HL-60/S4 treated with retinoic acid at 250 ng/mL for 4 days and 3 days (cell line): ENCODE results near the gene IKZF1.

ENCODE experiments used
- in situ Hi-C: fragments of 300-500 bp; cut with MboI; formaldehyde crosslinking; loops from 2 replicates; pipeline ENCODE4 v1.7.0; 2022; ENCODE audit warnings: low sequenced_read_pairs

IKZF1 gene

DNA sequence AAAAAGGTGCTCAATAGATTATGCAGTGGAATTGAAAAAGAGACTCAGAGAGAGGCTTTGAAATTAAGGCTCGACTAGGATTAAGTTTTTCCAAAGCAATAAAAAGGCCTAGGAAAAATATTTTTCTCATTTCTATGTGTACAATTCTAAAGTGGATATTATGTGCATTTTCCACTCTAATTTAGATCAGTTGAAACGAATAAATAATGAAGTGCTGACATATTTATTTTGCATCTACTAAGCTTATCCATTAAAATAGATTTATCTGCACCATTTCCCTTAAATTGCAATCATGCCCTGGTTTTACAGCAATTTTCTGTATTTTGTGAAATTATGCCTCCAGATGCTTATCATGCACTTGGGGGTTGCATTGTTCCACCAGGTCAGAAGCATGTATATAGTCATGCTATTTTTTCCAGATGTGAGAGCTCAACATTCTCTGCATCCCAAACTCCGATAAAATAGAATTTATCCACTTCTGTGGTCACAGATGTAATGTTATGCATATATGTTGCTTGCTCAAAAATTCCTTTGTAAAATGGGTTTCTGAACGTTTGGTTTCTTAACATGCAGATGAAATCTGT, 127.3 kb downstream of the IKZF1 start:
- in situ Hi-C loops = no loop called here

DNA sequence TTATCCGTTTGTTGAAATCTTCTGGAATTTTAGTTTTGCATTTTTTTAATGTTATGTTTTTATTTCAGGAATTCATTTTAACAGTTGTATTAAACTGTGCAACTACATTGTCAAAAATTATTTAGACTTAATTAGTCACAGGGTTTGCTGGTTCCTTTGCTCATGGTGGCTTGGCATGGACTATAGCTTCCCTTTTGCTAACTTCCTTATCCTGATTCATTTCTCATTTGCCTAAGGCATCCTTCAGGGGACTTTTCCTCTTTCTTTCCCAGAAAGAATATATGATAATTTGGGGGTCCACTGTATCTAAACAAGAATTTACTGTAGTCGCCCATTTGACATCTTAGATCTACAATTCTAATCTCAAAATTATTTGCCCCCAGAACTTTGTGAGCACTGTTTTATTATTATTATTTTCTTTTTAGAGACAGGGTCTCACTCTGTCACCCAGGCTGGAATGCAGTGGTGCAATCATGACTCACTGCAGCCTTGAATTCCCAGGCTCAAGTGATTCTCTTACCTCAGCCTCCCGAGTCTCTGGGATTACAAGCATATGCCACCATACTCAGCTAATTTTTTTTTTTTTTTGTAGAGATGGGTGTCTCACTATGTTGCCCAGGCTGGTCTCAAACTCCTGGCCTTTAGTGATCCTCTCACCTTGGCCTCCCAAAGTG, 131.8 kb downstream of the IKZF1 start:
- in situ Hi-C loops = no loop called here

DNA sequence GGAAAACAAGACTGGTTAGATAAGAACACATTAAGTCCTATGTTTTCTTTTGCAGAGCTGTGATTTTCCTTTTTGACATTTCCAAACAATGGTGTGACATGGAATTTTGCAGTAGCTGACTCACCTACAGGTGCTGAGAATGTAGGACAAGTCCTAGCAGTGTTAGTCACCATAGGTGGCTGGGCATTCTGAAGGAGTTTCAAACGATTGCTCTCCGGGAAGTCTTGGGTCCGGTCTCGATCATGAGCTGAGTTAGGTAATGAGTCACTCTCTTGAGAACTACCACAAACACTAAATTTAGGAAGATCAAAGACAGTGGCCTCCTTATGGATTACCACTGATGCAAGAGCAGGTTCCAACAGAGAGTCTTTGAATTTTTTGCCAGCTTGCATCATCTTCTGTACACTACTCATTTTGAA, 142.0 kb downstream of the IKZF1 start:
- in situ Hi-C loops = no loop called here

DNA sequence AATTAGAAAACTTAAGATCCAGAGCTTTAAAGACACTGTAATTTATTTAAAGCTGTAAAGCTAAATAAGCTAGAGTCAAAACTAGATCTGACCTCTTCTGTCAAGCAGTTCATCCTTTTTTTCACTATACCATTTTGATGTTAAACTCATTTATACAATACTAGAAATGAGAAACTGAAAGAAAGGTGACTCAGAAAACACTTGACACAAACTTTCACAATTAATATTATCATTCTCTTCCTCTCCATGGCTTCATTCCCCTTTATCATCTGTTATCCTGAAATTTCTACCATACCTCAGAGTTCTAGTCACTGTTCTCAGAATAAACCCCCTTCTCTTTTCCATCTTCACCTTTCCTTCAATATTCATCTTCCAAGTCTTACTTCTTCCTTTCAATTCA, 144.3 kb downstream of the IKZF1 start:
- in situ Hi-C loops = no loop called here

DNA sequence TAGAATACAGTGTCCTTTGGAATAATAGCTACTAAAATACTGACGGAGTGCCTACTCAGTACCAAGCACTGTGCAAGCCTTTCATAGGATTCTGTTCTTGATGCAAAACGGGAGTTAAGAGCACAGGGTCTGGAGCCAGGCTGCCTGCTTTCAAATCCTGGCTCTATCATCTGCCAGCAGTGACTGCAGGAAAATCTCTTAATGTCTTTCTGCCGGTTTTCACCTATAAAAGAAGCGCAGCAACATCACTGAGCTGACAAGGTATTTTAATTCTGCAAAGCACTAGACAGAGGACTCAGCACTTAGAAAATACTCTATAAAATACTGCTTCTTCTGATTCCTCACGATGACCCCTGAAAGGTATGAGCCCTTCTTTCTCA, 145.0 kb downstream of the IKZF1 start:
- in situ Hi-C loops = no loop called here

DNA sequence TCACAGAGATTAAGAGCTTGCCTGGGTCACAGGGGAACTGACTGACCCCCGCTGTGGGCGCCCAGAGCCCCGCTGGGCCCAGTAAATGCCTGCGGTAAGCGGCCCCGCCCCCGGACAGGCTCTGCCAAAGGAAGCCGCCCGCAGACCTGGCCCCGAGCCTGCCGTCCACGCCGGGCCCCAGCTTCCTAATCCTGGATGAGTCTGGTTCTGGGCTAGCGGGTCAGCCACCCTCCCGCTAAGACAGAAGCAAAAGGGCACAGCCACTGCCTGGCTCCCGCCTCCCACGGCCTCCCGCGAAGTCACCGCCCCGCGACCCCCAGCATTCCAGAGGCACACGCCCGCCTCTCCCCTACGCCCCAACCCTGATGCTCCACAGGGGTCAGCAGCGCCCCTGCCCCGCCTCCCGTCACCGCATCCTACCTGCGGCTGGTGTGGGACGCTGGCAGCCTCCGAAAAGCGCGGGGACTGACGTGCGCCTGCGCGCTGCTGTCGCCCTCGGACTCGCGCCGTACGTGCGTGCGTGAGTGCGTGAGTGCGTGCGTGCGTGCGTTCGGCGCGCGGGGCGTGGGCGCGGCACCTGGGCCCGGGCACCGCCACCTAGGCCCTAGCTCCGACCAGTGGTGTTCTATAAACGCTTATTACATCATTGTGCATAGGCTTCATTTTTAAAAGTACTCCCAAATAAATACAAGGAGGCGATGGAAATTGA, 145.5 kb downstream of the IKZF1 start, which contains the start of gene FIGNL1:
FIGNL1 (minus strand) TSS at position 470 of the 709 bp plus-strand sequence. CDS start 3,063 bp downstream, outside the sequence.
- in situ Hi-C loops = loop anchor here (25.0 kb wide), 2 partner anchors 237 to 712 kb away; no protein-coding TSS in a partner anchor

DNA sequence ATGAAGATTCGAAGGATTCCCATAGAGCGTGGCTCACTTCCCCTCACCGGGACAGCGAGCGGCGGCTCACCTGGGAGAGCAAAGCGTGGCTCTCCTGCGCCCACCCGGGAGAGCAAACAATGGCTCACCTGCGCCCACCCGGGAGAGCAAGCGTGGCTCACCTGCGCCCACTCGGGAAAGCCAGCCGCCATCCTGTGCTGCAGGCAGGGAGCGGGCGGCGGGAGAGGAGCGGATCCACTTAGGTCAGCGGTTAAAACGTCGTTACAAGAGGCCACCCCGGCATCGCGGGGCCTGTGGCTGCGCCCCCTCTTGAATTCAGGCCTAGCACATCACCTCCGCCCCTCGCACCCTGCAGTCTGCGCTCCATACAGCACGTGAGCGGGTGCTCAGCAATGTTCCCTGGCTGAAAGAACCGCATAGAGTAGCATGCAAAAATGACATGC, 146.1 kb downstream of the IKZF1 start:
- in situ Hi-C loops = loop anchor here (25.0 kb wide), 2 partner anchors 237 to 712 kb away; no protein-coding TSS in a partner anchor
